Measurements from ENCODE around the gene TMEM114.

Gene TMEM114

DNA sequence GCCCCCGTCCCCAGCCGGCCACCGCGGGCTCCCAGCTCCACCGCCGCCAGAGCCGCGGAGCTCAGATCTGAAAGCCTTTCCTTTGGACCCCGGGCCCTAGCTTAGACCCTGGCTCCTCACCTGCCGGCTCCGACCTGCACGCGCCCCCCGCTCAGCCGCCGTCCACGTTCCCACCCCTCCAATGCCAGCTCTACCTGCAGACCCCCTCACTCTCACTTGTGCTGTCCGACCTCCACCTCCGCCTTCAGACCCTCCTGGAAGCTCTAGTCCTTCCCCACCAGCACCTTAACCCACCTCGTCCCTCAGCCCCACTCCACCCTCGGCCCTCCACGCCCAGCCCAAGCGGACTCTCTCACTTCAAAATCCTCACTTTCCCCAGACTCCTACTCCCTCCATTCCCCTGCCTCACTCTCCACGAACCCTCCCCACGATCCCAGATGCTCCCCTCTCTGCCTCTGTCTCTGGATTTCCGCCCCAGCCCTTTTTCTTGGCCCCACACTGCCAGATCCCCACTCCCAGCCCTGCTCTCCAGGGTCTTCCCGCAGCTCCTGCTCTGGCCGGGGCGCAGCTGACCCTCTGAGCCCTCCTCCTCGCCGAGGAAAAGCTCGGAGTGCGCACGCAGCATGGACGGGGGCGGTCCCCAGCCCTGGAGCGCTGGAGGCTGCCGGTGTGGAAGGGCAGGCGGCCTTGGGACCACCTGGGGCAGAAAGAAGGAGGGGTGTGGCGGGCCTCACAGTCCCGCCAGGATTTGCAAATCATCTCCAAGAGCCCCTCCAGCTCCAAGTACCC, at the start of gene TMEM114:
TSS of gene TMEM114 (minus strand) at position 612 of the 789 bp plus-strand sequence. CDS start 673 bp downstream, outside the sequence.
- DNase-seq, result no peak

GRCh38 chr16:8639694-8640093, 49.4 kb upstream of the TMEM114 start:
- DNase-seq, result no peak

- DNase-seq, result no peak
Observed at GRCh38 chr16:8634991-8635736, 44.9 kb upstream of the TMEM114 start.

GRCh38 chr16:8632675-8633182, 42.4 kb upstream of the TMEM114 start:
- DNase-seq, result no peak

- no peak for DNase-seq
Observed at GRCh38 chr16:8631818-8632465, 41.6 kb upstream of the TMEM114 start.

- DNase-seq, result no peak
Observed at GRCh38 chr16:8631373-8631772, 41.1 kb upstream of the TMEM114 start.

DNA sequence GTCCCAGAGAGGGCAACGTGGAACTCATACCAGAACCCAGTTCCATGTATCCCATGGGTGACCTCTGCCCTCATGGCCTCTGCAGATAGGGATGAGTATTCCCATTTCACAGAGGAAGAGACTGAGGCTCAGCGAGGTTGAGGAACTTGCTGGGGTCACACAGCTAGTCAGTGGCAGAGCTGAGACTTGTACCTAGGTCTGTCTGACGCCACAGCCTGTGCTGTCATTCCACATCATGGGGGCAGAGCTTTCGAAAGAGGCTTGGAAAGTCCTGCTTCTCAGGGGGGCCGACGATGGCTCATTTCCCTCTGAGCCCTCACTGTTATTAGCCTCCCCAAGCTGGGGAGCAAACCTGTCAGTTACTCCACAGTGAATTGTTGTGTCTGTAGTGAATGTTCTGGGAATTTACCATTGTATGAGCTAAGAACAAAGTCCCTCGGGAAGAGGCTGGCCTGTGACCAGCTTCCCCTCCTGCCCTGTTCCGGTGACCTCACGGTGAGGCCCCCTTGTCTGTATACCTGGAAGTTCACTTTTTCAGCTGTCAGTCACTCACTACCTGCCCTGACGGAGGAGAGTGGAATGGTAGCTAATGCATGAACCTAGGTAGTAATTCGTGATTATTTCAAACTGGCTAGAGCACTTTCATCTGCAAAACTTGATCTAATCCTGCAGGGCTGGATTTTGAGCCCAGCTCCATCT, 40.1 kb upstream of the TMEM114 start:
- no peak for DNase-seq

DNA sequence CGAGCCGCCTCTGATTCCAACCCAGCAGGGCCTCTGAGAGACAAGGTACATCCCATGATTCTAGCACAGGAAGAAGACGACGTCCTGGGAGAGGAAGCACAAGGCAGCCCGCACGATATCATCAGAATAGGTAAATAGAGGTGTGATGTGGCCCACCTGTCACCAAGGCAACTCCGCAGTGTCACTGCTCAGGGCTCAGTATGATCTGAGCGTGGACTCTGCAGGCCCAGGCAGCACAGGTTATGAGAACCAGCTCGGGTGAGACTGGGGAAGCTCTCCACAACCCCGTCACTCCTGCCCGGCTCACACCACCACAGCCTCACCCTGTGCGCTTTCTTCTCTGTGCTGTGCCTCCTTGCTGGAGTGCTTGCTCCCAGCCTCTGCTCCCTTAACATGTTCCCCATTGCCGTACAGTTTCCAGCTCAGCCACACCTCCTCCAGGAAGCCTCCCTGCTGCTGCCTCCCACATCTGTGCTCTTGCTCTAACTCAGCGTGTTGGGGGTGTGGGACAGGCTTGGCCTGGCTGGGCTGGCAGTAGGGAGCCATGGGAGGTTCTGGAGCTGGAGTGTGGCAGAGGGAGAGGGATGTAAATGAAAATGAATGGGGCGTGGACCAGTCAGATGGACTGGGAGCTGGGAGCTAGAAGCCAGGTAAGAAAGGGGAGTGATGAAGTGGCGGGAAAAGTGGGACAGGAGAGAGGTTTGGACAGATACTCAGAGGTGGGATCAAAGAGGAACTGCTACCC, 38.8 kb upstream of the TMEM114 start:
- no peak for DNase-seq

GRCh38 chr16:8627456-8627855, 37.1 kb upstream of the TMEM114 start:
- DNase-seq, result no peak

GRCh38 chr16:8626946-8627345, 36.6 kb upstream of the TMEM114 start:
- DNase-seq, result no peak

- no peak for DNase-seq
Observed at GRCh38 chr16:8625491-8626087, 35.3 kb upstream of the TMEM114 start.

- DNase-seq, result no peak
Observed at GRCh38 chr16:8623634-8624033, 33.3 kb upstream of the TMEM114 start.

GRCh38 chr16:8622315-8622656, 32.0 kb upstream of the TMEM114 start:
- DNase-seq, result no peak

DNA sequence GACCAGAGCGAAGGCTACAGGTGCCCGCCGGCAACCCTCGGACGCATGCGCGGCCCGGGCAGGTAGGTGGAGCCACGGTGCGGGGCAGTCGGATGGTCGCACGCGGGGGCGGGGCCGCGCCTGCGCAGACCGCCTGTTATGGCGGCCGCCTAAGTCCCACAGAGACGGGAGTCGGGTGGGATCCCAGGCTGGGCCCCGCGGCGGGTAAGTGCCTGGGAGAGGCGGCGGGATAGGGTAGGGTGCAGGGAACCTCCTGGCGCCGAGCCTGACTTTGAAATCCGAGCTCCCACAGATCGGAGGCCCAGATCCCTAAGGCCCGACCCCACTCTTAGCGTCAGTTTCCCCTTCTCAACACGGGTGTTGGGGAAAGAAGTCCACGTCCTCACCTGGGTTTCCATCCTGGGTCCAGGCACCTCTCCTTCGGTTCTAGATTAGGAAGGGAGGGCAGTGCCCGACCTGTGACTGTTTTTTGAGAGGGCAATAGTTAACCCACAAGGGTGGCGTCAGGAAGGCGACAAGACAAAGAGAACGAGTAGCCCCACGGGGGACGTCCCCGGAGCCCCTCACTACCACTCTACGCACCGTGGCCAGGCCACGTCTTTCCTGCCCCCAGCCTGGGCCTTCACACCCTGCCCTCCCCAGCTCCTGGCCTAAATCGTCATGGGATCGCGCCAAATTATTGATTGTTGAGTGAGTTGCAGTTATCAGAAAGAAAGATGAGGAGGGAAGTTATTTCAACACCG, 31.4 kb upstream of the TMEM114 start, which contains the start of gene METTL22:
TSS of gene METTL22 (plus strand) at position 127 of the 743 bp plus-strand sequence. CDS start 3,968 bp downstream, outside the sequence.
- DNase-seq, result peak; percentile 73

GRCh38 chr16:8621222-8621571, 30.9 kb upstream of the TMEM114 start:
- no peak for DNase-seq

DNA sequence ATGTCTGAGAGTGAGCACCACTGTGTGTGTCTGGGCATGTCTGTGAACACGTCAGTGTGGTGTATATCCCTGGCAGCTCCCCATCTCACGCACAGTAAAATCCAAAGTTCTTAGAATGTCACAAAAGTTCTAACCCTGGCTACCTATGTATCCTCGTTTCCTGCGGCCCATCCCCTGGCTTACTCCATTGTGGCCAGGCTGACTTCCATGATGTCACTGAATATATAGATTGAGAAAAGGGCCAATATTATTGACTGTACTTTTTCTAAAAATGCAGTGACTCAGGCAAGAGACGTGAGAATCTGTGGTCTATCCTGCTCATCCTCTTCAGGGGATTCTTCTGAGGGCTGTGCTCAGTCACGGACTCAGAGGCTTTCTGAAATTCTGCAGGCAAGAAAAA, 30.2 kb upstream of the TMEM114 start:
- no peak for DNase-seq

DNA sequence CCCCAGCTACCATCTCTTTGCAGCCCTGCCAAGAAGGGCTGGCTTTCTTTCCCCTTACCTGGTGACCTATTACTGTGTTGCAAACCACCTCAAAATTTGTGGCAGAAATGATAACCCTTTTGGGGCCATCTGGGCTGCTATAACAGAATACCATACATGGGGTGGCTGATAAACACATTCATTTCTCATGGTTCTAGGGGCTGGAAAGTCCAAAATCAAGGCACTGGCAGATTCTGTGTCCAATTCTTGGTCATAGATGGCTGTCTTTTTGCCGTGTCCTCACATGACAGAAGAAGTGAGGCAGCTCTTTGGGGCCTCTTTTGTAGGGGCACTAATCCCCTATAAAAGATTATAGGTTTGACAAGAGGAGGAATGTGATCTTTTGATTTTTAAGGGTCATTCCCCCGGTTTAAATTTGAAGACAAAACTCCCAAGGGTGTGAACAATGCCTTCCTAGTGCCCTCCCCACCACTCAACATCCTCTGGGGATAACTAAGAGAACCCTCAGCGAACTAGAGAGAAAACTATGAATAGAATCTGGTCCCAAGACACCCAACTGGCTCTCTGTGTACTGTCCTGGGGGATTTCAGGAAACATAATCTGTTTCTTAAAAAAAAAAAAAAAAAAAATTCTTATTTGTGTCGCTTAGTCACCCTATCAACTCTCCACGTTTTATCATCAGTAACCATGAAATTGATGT, 29.5 kb upstream of the TMEM114 start:
- DNase-seq, result no peak

GRCh38 chr16:8614435-8615029, 24.2 kb upstream of the TMEM114 start:
- DNase-seq, result no peak

DNA sequence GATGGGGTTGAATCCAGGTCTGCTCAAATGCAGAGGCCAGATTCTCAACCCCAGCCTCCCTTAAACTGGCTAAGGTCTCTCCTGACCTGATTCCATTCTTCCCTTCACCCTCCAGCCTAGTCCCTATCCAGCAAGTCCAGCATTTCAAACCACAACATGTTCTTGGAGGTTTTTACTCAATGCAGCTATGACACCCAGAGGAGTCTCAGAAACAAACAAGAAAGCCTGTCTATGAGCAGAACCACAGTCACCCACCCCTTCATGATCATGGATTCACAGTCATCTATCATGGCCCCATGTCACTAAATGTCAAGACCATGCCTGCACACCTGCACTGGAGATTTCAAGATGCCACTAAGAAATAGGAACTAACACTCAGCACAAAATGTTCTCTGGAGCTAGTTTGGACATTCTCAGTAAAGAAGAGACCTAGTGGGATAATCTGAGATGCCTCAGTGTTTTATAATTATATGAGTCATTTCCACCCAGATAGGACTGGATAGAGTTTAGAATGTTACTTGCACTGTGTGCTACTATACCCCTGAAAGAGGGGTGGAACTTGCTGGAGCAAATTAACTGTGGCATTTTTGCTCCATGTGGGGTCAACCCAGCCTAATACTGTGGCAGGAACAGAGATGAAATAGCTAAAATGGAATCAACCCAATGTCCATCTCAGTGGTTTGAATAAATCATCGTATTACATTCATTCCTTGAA, 21.7 kb upstream of the TMEM114 start:
- no peak for DNase-seq

Measured in DMS79 treated with DMSO at 0.1 percent for 48 hours (cell line).